Coronary artery (tissue), 2 donors: ENCODE data around the gene KRTDAP.
A peak's percentile ranks its signal among the peaks of the same experiment; 100 is the strongest.

ENCODE experiments used
- DNase-seq: peaks from one replicate; pipeline ENCODE4 v3.0.0-alpha.2; 2017; ENCODE audit warnings: low spot score
- H3K27ac ChIP-seq, 2 donors: fragments of 200-600 bp; sonication (generic); one replicate each; pipeline ENCODE4 v1.5.1; 2016 to 2019
- H3K4me3 ChIP-seq: fragments of 200-600 bp; sonication (generic); 2 replicates; pipeline ENCODE4 v1.5.1; 2016; ENCODE audit warnings: mild to moderate bottlenecking, moderate library complexity
- CTCF ChIP-seq: fragments of 200-600 bp; sonication (generic); IDR thresholded peaks from one replicate; pipeline ENCODE4 v1.5.1; 2019; ENCODE audit warnings: antibody characterized with exemption

Gene KRTDAP

GRCh38 chr19:35490364-35490763 lies at the start of gene KRTDAP:
TSS of gene KRTDAP (minus strand) at chr19:35490464. CDS start at chr19:35490442, 22 bp downstream.
- no peak within 1 kb of the TSS for H3K27ac ChIP-seq
- no peak for TF ChIP-seq CTCF
- no peak within 1 kb of the TSS for H3K4me3 ChIP-seq
- no peak for DNase-seq

GRCh38 chr19:35539850-35540249 lies 49.6 kb upstream of the KRTDAP start:
- no peak for DNase-seq
- Histone ChIP-seq H3K27ac (no peak overlapping the region), H3K4me3 (no peak overlapping the region)
- TF ChIP-seq CTCF, result no peak

- no peak for TF ChIP-seq CTCF
- no peak for DNase-seq
- H3K27ac ChIP-seq, result no peak overlapping the region
- H3K4me3 ChIP-seq, result no peak overlapping the region
Measured at GRCh38 chr19:35539314-35539713, 49.0 kb upstream of the KRTDAP start.

GRCh38 chr19:35534803-35535480 lies 44.7 kb upstream of the KRTDAP start:
- TF ChIP-seq CTCF, result no peak
- no peak for DNase-seq
- H3K27ac ChIP-seq, result no peak overlapping the region
- H3K4me3 ChIP-seq, result no peak overlapping the region

- no peak for DNase-seq
- Histone ChIP-seq H3K27ac (no peak overlapping the region), H3K4me3 (peak overlapping the region; percentile 28)
- TF ChIP-seq CTCF, result no peak
Measured at GRCh38 chr19:35533822-35534392, 43.6 kb upstream of the KRTDAP start.

GRCh38 chr19:35533201-35533821 lies 43.0 kb upstream of the KRTDAP start, which contains the start of gene GAPDHS:
TSS of gene GAPDHS (plus strand) at chr19:35533456. CDS start at chr19:35533528, 72 bp downstream.
- no peak for DNase-seq
- Histone ChIP-seq H3K4me3 (peak within 1 kb of the TSS; percentile 28), H3K27ac (no peak within 1 kb of the TSS)
- no peak for TF ChIP-seq CTCF
